ENCODE data around the gene SYT12.
A peak's percentile ranks its signal among the peaks of the same experiment; 100 is the strongest.

SYT12 gene

GRCh38 chr11:67051180-67051893, 28.4 kb downstream of the SYT12 start:
- no peak for DNase-seq (ENCODE audit: extremely low read depth, low read depth)
- no peak for TF ChIP-seq CTCF (IDR thresholded peaks at IDR 0.05; ENCODE audit: low read depth, low read length, missing control alignments)
- no peak overlapping the region for H3K4me3 ChIP-seq (replicated peaks; ENCODE audit: low read depth, low read length)

GRCh38 chr11:67051945-67052488, 29.1 kb downstream of the SYT12 start:
- TF ChIP-seq CTCF (IDR thresholded peaks at IDR 0.05; ENCODE audit: low read depth, low read length, missing control alignments), result no peak
- H3K4me3 ChIP-seq (replicated peaks; ENCODE audit: low read depth, low read length), result no peak overlapping the region
- no peak for DNase-seq (ENCODE audit: extremely low read depth, low read depth)

GRCh38 chr11:67052891-67053290, 30.0 kb downstream of the SYT12 start:
- no peak for TF ChIP-seq CTCF (IDR thresholded peaks at IDR 0.05; ENCODE audit: low read depth, low read length, missing control alignments)
- no peak overlapping the region for H3K4me3 ChIP-seq (replicated peaks; ENCODE audit: low read depth, low read length)
- no peak for DNase-seq (ENCODE audit: extremely low read depth, low read depth)

- DNase-seq (ENCODE audit: extremely low read depth, low read depth), result no peak
- no peak overlapping the region for H3K4me3 ChIP-seq (replicated peaks; ENCODE audit: low read depth, low read length)
- peak; percentile 85 for TF ChIP-seq CTCF (IDR thresholded peaks at IDR 0.05; ENCODE audit: low read depth, low read length, missing control alignments)
These were observed 31.0 kb downstream of the SYT12 start for GRCh38 chr11:67053896-67054329.

- no peak for DNase-seq (ENCODE audit: extremely low read depth, low read depth)
- no peak overlapping the region for H3K4me3 ChIP-seq (replicated peaks; ENCODE audit: low read depth, low read length)
- no peak for TF ChIP-seq CTCF (IDR thresholded peaks at IDR 0.05; ENCODE audit: low read depth, low read length, missing control alignments)
These were observed 31.5 kb downstream of the SYT12 start for GRCh38 chr11:67054346-67054835.

- H3K4me3 ChIP-seq (replicated peaks; ENCODE audit: low read depth, low read length), result no peak overlapping the region
- no peak for TF ChIP-seq CTCF (IDR thresholded peaks at IDR 0.05; ENCODE audit: low read depth, low read length, missing control alignments)
- DNase-seq (ENCODE audit: extremely low read depth, low read depth), result no peak
These were observed 32.0 kb downstream of the SYT12 start for GRCh38 chr11:67054836-67055523.

Data from HFF-Myc (cell line).